NCI-H524 treated with DMSO at 0.1 percent for 48 hours (cell line): Measurements from ENCODE around the gene PPARG.

ENCODE experiments used
- DNase-seq: peaks from one replicate; lab custom pipeline; 2025; lab: John Stamatoyannopoulos, UW

PPARG gene

DNA sequence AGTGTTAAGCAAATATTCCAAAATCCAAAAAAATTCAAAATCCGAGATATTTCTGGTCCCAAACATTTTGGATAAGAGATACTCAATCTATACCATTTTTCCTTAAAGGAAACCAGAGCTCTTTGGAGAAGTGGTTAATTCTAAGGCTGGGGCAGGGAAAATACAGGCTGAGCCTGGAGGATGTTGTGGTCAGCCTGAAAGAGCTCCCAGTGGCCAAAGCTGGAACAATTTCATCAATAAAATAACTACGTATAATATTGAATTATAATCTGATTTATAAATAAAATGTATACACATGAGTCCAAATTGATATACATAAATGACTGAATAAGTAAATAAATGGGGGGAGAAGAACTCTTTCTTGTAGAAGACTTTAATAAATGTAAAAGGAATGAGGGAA lies 24.6 kb downstream of the PPARG start:
- DNase-seq: no peak

GRCh38 chr3:12316253-12316652 lies 27.4 kb downstream of the PPARG start:
- DNase-seq: no peak

GRCh38 chr3:12316729-12317351 lies 28.0 kb downstream of the PPARG start:
- no peak for DNase-seq

DNA sequence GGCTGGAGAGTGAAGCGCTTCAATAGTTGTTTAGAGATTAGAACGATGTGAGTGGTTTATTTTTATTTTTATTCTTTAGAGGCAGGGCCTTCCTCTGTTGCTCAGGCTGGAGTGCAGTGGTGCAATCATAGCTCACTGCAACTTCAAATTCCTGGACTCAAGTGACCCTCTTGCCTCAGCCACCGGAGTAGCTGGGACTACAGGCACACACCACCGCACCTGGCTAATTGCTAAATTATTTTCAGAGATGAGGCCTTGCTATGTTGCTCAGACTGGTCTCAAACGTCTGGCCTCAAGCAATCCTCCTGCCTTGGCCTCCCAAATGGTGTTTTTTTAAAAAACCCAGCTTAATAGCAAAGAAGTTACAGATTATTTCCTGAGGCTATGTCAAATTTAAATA lies 29.0 kb downstream of the PPARG start:
- DNase-seq: no peak

- DNase-seq: no peak
Measured at GRCh38 chr3:12318758-12319621, 30.1 kb downstream of the PPARG start.

- DNase-seq: no peak
Measured at GRCh38 chr3:12321015-12321414, 32.1 kb downstream of the PPARG start.

DNA sequence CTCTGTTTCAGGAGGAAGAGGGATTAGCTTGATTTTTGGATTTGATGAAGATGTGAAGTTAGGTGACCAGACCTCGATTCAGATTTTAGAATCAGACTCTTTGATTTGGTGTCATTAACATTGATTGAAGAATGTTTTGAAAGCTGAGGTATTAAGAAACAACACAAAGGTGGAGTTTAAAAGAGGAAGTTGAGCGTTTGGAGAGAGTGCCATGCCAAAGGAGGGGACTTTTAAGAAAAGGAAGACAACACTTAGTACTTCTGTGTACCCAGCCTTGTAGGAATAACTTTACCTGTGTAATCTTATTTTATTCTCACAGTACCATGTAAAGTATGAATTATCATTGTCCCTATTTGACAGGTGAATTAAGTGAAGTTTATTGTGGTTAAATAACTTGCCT lies 34.4 kb downstream of the PPARG start:
- DNase-seq: no peak

GRCh38 chr3:12325586-12326515 lies 37.0 kb downstream of the PPARG start:
- DNase-seq: no peak

GRCh38 chr3:12327021-12327420 lies 38.2 kb downstream of the PPARG start:
- DNase-seq: no peak

DNA sequence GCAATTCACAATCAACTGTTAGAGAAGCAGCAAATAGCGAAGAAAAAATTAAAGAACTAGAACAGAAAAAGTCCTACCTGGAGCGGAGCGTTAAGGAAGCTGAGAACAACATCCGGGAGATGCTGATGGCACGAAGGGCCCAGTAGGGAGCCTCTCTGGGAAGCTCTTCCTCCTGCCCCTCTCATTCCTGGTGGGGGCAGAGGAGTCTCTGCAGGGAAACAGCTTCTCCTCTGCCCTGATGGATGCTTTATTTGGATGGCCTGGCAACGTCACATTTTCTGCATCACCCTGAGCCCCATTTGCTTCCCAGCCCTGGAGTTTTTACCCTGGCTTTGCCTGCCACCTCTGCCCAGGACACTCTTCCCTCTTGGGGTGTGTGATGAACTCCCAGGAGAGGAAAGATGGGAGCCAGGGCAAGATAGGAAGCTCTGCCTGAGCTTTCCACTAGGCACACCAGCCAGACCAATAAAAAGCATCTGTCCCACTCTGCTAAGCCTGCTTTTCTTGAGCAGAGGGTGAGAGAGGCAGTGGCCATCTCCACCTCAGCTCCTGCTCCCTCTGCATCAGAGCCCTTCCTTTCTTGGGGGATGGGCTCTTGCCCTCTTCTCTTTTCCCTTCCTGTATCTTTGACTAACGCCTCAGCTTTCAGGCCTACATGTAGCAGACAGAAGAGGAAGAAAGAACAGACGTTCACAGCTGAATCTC lies 39.4 kb downstream of the PPARG start:
- DNase-seq: no peak

DNA sequence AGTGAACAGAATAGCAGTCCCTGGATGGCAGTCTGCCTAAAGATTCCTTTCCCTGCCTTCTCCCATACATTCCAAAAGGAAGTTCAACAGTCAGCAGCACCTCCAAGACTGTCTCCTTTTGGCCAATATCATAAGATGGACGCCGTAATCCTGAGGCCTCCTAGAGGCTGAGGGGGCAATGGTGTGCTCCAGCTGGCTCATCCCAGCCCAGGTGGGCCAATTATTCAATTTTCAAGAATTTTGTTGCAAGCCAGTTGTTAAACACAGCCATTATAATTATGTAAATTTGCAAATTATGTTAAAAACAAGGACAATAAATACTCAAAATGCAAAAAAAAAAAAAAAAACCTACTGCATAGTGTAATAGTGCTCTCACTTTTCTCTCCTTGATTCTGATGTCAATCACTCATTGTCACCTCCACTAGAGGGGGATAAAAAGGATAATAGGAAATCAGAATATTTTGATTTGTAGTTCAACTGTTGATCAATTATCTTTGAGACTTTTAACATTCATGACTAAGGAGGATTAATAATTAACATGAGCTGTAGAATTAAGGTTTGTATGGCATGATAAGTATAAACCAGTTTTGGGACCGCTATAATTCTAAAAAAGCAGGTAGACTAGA lies 40.1 kb downstream of the PPARG start:
- DNase-seq: no peak

- no peak for DNase-seq
Measured at GRCh38 chr3:12334786-12335185, 45.9 kb downstream of the PPARG start.

DNA sequence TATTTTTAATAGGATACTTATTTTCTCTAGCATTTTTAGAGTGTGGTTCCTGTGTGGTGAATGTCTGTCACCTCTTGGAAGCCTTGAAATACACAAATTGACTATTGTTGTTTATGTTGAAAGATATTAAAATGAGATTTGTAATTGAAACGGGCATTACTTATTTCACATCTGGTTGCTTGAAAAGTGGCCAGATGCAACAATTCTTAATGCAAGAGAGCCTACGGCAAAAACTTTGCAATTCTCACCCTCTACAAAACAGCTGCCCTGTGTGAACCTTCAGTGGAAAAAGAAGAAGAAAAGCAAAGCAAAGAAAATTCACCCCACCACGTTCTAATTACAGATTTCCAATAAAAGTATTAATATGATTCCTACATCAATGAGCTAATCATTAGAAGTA lies 46.6 kb downstream of the PPARG start:
- no peak for DNase-seq

- DNase-seq: no peak
Measured at GRCh38 chr3:12336099-12336498, 47.2 kb downstream of the PPARG start.

DNA sequence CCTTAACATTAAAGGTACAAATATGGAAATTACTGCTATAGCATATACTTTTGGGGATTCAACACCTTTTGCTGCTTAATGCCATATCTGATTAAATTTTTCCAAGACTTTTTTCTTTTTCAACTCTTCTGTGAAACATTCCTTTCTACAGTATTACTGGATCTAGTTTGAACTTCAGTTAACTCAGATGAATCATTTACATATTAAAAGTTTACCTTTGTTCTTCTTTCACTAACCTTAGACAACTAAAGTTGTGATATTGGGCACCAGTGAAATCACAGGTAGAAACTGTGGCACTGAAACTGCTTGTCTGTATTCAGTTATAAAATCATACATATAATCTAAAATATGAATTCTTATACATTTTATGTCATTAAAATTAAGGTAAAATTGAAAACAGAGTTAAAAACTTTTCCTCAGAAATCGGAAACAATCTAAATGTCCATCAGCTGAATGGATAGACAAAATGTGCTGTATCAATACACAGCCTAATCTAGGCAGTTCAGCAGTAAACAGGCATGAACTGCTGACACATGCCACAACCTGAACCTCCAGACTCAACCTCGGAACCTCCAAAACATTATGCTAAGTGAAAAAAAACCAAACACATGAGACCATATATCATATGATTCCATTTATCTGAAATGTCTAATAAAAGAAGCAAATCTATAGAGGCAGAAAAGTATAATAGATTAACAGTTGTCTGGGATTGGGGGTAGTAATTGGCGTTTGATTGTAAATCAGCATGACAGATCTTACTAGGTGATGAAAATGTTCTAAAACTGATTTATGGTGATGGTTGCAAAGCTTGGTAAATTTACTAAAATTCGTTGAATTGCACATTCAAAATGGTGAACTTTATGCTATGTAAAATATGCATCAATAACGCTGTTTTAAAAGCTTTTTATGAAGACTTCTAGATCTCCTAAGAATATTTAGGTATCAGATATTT lies 50.0 kb downstream of the PPARG start:
- no peak for DNase-seq

- DNase-seq: no peak
Measured at GRCh38 chr3:12339701-12340480, 51.0 kb downstream of the PPARG start.

- no peak for DNase-seq
Measured at GRCh38 chr3:12340506-12340905, 51.6 kb downstream of the PPARG start.

- no peak for DNase-seq
Measured at GRCh38 chr3:12342151-12342550, 53.3 kb downstream of the PPARG start.

GRCh38 chr3:12343047-12343501 lies 54.2 kb downstream of the PPARG start:
- DNase-seq: no peak
